Measurements from ENCODE around the gene LYPD6B.
A peak's percentile ranks its signal among the peaks of the same experiment; 100 is the strongest.

The LYPD6B gene

GRCh38 chr2:148994341-148994740 lies 44.2 kb upstream of the LYPD6B start:
- no peak for DNase-seq (ENCODE audit: low spot score)

GRCh38 chr2:148996805-148997204 lies 41.7 kb upstream of the LYPD6B start:
- Histone ChIP-seq H3K4me1 (ENCODE audit: insufficient read depth, poor library complexity, severe bottlenecking) (no peaks in the 10 kb centered on the region), H3K36me3 (ENCODE audit: low read depth) (no peaks in the 10 kb centered on the region), H3K27ac (ENCODE audit: poor library complexity, severe bottlenecking) (no peak overlapping the region), H3K9me3 (ENCODE audit: severe bottlenecking) (no peaks in the 10 kb centered on the region), H3K4me3 (ENCODE audit: severe bottlenecking) (no peak overlapping the region), H3K27me3 (ENCODE audit: insufficient read depth, poor library complexity, severe bottlenecking) (no peaks in the 10 kb centered on the region)
- no peak for ATAC-seq (ENCODE audit: low read depth)
- no peak for DNase-seq (ENCODE audit: low spot score)
- TF ChIP-seq, protein P1, sequence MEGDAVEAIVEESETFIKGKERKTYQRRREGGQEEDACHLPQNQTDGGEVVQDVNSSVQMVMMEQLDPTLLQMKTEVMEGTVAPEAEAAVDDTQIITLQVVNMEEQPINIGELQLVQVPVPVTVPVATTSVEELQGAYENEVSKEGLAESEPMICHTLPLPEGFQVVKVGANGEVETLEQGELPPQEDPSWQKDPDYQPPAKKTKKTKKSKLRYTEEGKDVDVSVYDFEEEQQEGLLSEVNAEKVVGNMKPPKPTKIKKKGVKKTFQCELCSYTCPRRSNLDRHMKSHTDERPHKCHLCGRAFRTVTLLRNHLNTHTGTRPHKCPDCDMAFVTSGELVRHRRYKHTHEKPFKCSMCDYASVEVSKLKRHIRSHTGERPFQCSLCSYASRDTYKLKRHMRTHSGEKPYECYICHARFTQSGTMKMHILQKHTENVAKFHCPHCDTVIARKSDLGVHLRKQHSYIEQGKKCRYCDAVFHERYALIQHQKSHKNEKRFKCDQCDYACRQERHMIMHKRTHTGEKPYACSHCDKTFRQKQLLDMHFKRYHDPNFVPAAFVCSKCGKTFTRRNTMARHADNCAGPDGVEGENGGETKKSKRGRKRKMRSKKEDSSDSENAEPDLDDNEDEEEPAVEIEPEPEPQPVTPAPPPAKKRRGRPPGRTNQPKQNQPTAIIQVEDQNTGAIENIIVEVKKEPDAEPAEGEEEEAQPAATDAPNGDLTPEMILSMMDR (IDR thresholded peaks at IDR 0.05; ENCODE audit: poor library complexity, severe bottlenecking), result no peak

More at GRCh38 chr2:148994341-148994740, 44.2 kb upstream of the LYPD6B start:
- H3K4me3 ChIP-seq (ENCODE audit: severe bottlenecking), result no peak overlapping the region
- H3K27ac ChIP-seq (ENCODE audit: poor library complexity, severe bottlenecking), result no peak overlapping the region
- H3K4me1 ChIP-seq (ENCODE audit: insufficient read depth, poor library complexity, severe bottlenecking), result no peaks in the 10 kb centered on the region
- TF ChIP-seq, protein P1 (IDR thresholded peaks at IDR 0.05; ENCODE audit: poor library complexity, severe bottlenecking), result no peak
- no peaks in the 10 kb centered on the region for H3K36me3 ChIP-seq (ENCODE audit: low read depth)
- 0 out of 3 replicates have a peak, but pooled peaks have one; percentile 35 for ATAC-seq (ENCODE audit: low read depth)
- H3K27me3 ChIP-seq (ENCODE audit: insufficient read depth, poor library complexity, severe bottlenecking), result no peaks in the 10 kb centered on the region
- H3K9me3 ChIP-seq (ENCODE audit: severe bottlenecking), result no peaks in the 10 kb centered on the region

DNA sequence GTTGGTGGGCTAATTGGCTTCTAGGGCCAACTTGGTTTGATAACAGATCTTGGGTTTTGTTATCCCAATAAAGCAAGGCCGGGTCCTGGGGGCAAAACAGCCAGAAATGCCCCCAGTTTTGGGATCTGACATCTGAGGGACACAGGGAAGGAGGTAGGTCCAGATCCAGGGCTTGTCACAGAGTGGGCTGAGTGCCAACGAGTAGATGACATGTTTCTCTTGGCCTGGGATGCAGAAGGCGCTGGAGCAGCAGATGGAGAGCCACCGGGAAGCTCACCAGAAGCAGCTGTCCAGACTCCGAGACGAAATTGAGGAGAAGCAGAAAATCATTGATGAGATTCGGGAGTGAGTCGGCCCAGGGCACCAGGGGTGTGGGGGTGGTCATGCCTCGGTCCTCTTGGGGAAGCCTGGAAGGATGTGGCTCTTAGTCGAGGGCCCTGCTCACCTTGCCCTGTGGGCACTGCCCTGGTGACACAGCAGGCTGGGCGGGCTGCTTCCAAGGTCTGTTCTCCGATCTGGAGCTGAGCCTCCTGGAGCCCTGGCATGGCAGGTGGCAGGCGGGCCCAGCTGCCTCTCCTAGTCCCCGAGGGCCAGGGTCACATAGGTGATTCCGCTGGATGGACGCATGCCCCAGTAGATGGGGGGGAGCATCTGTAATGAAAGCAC lies 40.2 kb upstream of the LYPD6B start:
- TF ChIP-seq, protein P1 (IDR thresholded peaks at IDR 0.05; ENCODE audit: poor library complexity, severe bottlenecking), result no peak

DNA sequence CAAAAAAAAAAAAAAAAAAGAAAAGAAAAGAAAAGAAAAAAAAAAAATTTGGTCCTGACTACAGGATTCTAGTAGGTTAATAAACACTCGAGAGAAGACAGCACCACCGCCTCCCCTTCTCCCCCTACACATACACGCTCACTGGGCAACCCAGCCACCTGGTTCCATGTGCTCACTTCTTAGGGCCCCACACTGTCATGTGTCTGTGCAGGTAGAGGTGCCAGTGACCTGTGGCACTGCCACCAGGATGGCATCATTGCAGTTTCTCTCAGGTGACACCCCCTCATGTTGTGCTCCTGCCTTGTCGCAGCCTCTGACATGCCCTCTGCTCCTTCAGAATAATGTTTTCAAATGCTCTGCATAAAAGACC lies 39.7 kb upstream of the LYPD6B start:
- DNase-seq (ENCODE audit: low spot score), result no peak
- Histone ChIP-seq H3K4me3 (ENCODE audit: severe bottlenecking) (no peak overlapping the region), H3K27ac (ENCODE audit: poor library complexity, severe bottlenecking) (no peak overlapping the region)

More for the DNA sequence above, 40.2 kb upstream of the LYPD6B start:
- no peak for ATAC-seq (ENCODE audit: low read depth)
- no peaks in the 10 kb centered on the region for H3K9me3 ChIP-seq (ENCODE audit: severe bottlenecking)
- DNase-seq (ENCODE audit: low spot score), result no peak
- H3K4me1 ChIP-seq (ENCODE audit: insufficient read depth, poor library complexity, severe bottlenecking), result no peaks in the 10 kb centered on the region
- no peak overlapping the region for H3K27ac ChIP-seq (ENCODE audit: poor library complexity, severe bottlenecking)
- H3K4me3 ChIP-seq (ENCODE audit: severe bottlenecking), result no peak overlapping the region
- no peaks in the 10 kb centered on the region for H3K36me3 ChIP-seq (ENCODE audit: low read depth)
- H3K27me3 ChIP-seq (ENCODE audit: insufficient read depth, poor library complexity, severe bottlenecking), result no peaks in the 10 kb centered on the region

More for the DNA sequence above, 39.7 kb upstream of the LYPD6B start:
- TF ChIP-seq, protein P1 (IDR thresholded peaks at IDR 0.05; ENCODE audit: poor library complexity, severe bottlenecking), result no peak
- Histone ChIP-seq H3K9me3 (ENCODE audit: severe bottlenecking) (no peaks in the 10 kb centered on the region), H3K36me3 (ENCODE audit: low read depth) (no peaks in the 10 kb centered on the region), H3K27me3 (ENCODE audit: insufficient read depth, poor library complexity, severe bottlenecking) (no peaks in the 10 kb centered on the region), H3K4me1 (ENCODE audit: insufficient read depth, poor library complexity, severe bottlenecking) (no peaks in the 10 kb centered on the region)
- ATAC-seq (ENCODE audit: low read depth), result no peak
